ENCODE results near the gene TSHZ1. TPM values are rescaled to one million over a fixed set of nuclear protein-coding genes. Genes with fewer than 3 reads are reported as not detected.

Gene TSHZ1
- total and polyA plus RNA-seq, 2 experiments from 2014 or later: 0.23 to 0.38 TPM

- TF ChIP-seq NANOG (IDR thresholded peaks at IDR 0.05; ENCODE audit: borderline replicate concordance): no peak
These were observed 27.5 kb downstream of the TSHZ1 start (continued) for GRCh38 chr18:75238100-75238499.

- no peak overlapping the region for H3K4me3 Mint-ChIP-seq
- Histone ChIP-seq H3K27ac (ENCODE audit: low read depth) (no peak overlapping the region), H4K20me1 (replicated peaks; ENCODE audit: insufficient read depth) (no peaks in the 10 kb centered on the region), H3K4me2 (no peak overlapping the region), H3K4me3 (no peak overlapping the region), H3K4me1 (ENCODE audit: insufficient read depth) (no peaks in the 10 kb centered on the region), H3K36me3 (ENCODE audit: insufficient read depth) (no peaks in the 10 kb centered on the region), H3K79me2 (replicated peaks; ENCODE audit: insufficient read depth) (no peaks in the 10 kb centered on the region), H2AFZ (no peak overlapping the region), H3K27me3 (ENCODE audit: insufficient read depth) (no peaks in the 10 kb centered on the region), H3K9me2 (ENCODE audit: insufficient read depth) (0 out of 2 replicates have a peak, but pooled peaks cover 5% of the 10 kb centered on the region), H3F3A (replicated peaks; ENCODE audit: low read depth) (no peaks in the 10 kb centered on the region)
- TF ChIP-seq JUNB (IDR thresholded peaks at IDR 0.05; ENCODE audit: unreplicated experiment) (no peak), EZH2 (IDR thresholded peaks at IDR 0.05; ENCODE audit: low read depth, unreplicated experiment) (no peak), STAT1 (IDR thresholded peaks at IDR 0.05; ENCODE audit: unreplicated experiment) (no peak), ZNF331 (CRISPR knock-in tag; IDR thresholded peaks at IDR 0.05; ENCODE audit: low read depth) (no peak), ETS1 (IDR thresholded peaks at IDR 0.05) (no peak), CTCF (conservative IDR thresholded peaks at IDR 0.05; ENCODE audit: low read depth in 2 of 2) (no peak), REST (IDR thresholded peaks at IDR 0.05; ENCODE audit: unreplicated experiment) (no peak)
- H3K36me3 Mint-ChIP-seq (ENCODE audit: low read depth): no peaks in the 10 kb centered on the region
- H3K27ac Mint-ChIP-seq: no peak overlapping the region
- H3K27me3 Mint-ChIP-seq (ENCODE audit: insufficient read depth, low read depth, poor library complexity): peaks cover 8% of the 10 kb centered on the region
- H3K4me1 Mint-ChIP-seq: no peaks in the 10 kb centered on the region
- no peaks in the 10 kb centered on the region for H3K9me3 Mint-ChIP-seq
- DNase-seq (ENCODE audit: low spot score): no peak
- ATAC-seq: no peak
These were observed 28.2 kb downstream of the TSHZ1 start for GRCh38 chr18:75238786-75239185.

Data from GM23338 (cell line).